HG02973 (cell line): Measurements from ENCODE around the gene CSNK1G1.

Experiments
- ATAC-seq: cut with Tn5 transposase; IDR thresholded peaks from one replicate; pipeline ENCODE4 v1.9.1; 2021; ENCODE audit warnings: moderate library complexity; ENCODE audit not compliant: unreplicated experiment

Gene CSNK1G1

GRCh38 chr15:64205202-64205601, 150.8 kb downstream of the CSNK1G1 start:
- no peak for ATAC-seq

- ATAC-seq: no peak
Measured at GRCh38 chr15:64197425-64197824, 158.5 kb downstream of the CSNK1G1 start.

GRCh38 chr15:64193971-64194370, 162.0 kb downstream of the CSNK1G1 start:
- no peak for ATAC-seq

GRCh38 chr15:64191971-64192830, 163.8 kb downstream of the CSNK1G1 start:
- ATAC-seq: no peak

GRCh38 chr15:64187396-64188191, 168.4 kb downstream of the CSNK1G1 start:
- no peak for ATAC-seq

GRCh38 chr15:64185146-64185911, 170.6 kb downstream of the CSNK1G1 start:
- ATAC-seq: no peak

GRCh38 chr15:64182859-64183370, 173.1 kb downstream of the CSNK1G1 start:
- ATAC-seq: no peak

DNA sequence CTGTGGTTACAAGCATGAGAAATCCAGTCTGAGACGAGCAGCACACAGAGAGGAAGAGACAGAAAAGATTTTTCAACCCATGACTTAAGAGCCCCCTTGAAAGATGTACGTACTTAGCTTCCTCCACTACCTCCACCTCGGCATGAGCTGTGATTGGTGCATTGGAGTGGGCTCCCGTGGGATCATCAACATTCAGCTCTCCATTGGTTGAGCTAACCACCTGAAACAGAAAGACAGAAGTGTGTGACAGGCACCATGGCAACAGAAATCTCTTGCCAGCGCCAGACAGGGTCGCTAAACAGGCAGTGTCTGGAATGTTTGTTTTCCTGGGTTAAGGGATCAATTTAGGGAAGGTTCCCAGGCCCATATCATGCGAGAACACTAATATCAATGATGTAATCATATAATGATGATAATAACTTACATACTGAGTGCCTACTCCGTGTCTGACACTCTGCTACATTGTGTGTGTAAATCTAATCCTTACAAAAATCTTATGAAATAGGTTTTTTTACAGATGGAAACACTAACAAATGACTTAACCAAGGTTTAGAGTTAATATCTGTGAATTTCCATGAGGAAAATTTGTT, 175.6 kb downstream of the CSNK1G1 start:
- ATAC-seq: no peak

- ATAC-seq: no peak
Measured at GRCh38 chr15:64166102-64166890, 189.7 kb downstream of the CSNK1G1 start.

DNA sequence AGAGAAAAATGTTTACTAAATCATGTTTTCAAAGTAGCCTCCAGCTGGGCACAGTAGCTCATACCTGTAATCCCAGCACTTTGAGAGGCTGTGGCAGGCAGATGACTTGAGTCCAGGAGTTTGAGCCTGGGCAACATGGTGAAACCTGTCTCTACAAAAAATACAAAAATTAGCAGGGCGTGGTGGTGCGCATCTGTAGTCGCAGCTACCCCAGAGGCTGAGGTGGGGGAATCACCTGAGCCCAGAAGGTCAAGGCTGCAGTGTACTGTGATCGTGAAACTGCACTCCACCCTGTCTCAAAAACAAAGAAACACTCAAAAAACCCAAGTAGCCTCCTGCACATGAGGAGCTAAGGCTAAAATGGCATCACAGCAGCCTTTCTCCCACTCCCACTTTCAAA, 191.5 kb downstream of the CSNK1G1 start:
- no peak for ATAC-seq

DNA sequence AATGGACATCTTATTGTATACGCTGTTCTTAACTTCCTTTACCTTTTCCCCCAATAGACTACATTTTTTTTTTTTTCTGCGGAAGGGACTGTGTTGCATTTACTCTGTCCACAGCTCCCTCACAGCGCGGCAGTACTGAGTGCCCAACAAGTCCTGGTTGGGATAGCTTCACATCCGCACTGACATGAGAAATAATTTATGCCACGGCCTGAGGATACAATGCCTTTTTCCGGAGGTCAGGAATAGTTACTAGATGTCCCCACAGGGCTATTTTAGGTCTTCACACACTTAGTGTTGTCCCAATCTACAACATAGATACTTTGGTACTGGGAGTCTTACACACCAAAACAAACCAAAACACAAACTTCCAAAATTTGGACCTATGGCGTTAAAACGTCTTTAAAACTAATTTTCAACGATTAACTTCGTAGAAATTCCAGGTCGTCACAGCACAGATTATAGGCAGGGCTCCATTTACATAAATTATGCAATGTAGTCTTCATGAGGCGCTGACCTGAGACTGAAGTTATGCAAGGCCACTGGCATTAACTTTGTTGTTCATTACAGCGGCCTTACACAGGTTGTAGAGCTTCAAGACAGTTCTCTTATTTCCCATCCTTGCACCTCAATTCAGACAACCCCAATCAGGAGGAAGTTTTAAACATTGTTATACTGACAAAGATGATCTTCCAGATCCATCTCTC, 192.2 kb downstream of the CSNK1G1 start:
- no peak for ATAC-seq

DNA sequence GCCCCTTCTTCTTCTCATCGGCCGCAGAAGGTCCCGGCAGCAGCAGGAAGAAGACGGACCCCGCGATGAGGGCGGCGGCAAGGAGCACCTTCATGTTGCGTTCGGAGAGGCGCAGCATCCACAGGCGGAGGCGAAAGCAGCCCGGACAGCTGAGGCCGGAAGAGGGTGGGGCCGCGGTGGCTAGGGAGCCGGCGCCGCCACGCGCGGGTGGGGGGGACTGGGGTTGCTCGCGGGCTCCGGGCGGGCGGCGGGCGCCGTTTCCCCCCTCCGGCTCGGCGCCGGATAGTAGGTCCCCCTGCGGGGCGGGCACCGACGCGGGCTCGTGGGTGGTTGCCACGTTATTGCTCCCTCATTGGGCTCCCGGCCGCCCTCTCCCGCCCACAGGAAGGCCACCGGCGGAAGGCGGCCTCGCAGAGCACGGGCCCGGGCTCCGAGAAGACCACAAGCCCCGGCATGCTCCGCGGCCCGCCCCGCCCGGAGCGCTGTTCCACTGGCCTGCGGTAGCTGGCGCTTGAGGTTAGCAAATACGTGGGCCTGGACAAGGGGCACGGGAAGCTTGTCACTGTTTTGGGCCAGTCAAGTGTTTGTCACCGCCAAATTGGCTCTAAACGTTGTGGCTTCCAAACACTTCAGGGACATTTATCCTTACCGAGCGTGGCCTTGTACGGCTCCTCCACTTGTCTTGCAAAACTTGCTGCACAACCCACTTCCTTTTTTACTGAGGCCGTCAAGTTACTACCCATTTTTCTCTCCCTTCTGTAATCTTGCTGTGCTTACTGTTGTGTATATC, 192.9 kb downstream of the CSNK1G1 start, which contains the start of gene PPIB:
PPIB (minus strand) TSS at position 154 of the 790 bp plus-strand sequence; CDS start at position 118, 36 bp downstream.
- peak; percentile 89 for ATAC-seq

DNA sequence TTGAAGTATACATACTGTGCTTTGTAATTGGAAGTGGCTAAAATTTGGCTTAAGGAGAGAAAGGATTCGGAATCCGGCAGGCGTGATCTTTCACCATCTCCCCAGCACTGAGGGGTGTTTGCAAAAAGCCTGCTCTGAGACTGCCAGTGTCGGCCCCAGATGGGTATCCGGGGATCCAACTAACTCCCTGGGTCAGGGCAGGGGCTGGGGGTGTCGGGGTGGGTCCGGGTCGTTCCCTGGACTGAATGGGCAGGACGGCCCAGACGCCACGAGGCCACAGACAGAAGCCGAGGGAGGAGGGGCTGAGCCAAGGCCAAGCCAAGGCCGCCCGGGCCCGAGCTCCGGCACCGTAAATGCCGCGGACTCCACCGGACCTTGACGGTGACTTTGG, 193.5 kb downstream of the CSNK1G1 start:
- ATAC-seq: peak; percentile 25

GRCh38 chr15:64161688-64162477, 194.1 kb downstream of the CSNK1G1 start:
- no peak for ATAC-seq

GRCh38 chr15:64158363-64159134, 197.4 kb downstream of the CSNK1G1 start:
- ATAC-seq: no peak

DNA sequence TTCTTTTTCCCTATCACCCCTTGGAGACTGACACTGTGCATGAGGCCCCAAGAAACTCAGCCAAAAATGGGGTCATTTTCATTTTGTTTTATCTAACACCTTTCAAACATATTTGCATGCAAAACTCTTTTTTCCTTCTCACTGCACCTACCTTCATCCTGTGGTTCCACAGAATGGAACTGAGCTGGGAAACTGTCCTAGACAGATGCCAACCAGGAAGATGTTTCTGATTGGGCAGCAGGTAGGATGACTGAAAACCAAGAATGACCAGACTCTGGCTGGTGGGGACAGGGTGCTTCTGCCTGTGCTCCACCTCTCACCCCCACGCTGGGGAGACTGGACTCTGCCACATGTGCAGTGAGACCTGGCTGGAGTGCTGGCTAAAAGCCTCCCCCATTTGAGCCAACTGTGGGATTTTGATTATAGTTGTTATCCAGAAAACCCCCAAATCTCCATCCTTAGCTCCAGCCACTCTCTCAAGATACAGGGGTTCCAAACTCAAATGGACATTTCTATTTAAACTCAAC, 198.3 kb downstream of the CSNK1G1 start:
- ATAC-seq: no peak
